Measurements from ENCODE around the gene COL3A1.

The COL3A1 gene

DNA sequence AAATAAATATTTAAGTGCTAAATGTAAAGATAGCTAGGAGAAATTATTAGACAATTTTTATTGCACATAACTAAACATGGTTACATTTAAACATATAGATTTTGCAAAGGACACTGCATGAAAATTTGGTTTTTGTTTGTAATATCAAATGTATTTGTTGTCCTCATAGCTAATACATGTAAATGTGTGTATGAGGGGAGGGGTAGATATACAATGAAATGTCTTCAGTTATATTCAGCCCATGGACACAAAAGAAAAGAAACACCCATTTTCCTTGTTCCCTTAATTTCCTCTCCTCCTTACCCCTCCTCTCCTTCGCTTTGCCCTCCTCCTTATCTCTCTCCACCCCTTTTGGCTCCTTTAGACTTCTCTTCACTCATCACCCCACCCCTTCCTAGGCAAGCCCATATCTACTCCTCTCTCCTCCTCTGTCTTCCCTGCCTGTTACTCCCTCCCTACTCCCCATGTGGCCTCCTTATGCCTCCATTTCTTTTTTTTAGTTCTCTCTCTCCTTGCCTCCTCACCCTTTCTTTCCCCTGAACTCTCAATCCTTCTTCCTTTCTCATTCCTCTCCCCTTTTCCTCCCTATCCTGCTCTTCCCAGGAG lies 1.4 kb downstream of the COL3A1 start:
- no peak for DNase-seq (ENCODE audit: low read depth in 2 of 2)

- DNase-seq (ENCODE audit: low read depth in 2 of 2), result no peak
Measured at GRCh38 chr2:188976545-188977268, 2.5 kb downstream of the COL3A1 start.

DNA sequence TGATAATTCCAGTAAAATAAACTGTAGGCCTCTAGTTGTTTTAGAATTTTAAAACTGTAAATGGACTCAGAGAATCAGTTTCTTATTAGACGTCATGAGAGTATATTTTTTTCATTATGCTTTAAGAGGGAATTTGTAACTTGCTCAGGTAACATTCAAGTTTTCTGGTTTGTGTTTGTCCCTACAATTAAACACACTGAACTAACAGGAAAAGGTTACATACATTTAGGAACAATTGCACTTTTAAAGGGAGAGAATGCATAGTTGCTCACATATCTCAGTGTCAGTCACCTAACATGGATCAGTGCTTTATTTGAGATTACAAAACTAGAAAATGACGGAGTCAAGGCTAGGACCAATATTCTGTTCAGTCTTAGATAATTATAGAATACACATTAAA lies 3.1 kb downstream of the COL3A1 start:
- no peak for DNase-seq (ENCODE audit: low read depth in 2 of 2)

GRCh38 chr2:188978291-188979081 lies 4.3 kb downstream of the COL3A1 start:
- DNase-seq (ENCODE audit: low read depth in 2 of 2), result no peak

DNA sequence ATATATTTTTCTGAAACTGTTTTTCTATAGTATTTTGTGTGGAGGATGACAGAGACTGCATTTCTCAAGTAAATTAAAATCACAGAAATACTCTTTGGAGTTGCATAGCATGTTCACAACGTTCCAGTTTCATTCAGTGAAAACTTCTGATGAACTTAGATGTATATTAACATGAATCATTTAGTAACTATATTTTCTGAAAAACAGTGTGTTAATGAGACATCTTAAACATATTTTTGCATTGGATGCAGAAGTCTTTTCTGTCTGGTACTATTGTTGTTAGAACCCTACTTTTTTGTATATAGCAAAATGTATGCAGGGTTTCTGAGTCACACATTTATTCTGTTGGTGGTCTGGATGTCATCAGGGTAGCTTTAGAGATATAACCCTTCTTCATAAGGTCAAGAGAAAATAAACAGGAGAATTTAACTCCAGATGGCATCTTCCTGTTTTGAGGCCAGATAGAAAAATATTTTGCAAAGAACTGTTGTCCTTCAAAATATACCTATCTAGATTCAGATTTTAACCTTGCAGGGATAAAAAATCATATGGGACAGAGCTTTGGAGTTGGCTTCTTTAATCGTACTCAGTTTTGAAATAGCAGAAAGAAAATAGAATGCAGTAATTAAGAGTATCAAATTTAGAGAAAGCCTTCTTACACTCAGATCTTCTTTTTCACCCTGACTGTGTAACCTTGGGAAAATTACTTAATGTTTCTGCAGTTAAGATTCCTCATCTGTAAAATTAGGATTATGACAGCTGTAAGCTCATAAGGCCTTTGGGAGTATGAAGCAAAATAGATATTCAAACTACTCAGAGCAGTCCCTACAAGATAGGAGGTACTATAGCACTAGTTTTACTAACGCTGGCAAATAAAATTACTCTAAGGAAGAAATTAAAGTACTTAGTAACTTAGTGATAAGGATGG lies 5.3 kb downstream of the COL3A1 start:
- DNase-seq (ENCODE audit: low read depth in 2 of 2), result no peak

GRCh38 chr2:188983427-188984064 lies 9.4 kb downstream of the COL3A1 start:
- no peak for DNase-seq (ENCODE audit: low read depth in 2 of 2)

DNA sequence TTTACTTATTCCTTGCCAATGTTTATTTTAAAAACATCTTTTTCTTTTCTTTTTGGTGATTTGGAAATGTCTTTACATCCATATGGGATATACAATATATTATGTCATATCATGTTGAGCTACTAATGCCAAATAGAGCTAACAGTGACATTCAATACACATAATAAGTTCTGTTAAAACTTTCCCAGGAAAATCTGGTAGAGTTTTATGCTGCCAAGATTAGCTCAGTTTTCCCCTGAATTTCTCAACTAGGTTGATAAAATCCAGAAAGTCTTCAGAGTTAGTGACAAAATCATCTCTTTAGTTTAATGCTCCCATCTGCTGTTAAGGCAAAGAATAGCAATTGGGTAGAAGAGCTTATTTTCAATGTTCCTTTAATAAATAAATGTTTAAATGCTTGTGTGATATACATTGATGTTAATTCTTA lies 9.9 kb downstream of the COL3A1 start:
- no peak for DNase-seq (ENCODE audit: low read depth in 2 of 2)

DNA sequence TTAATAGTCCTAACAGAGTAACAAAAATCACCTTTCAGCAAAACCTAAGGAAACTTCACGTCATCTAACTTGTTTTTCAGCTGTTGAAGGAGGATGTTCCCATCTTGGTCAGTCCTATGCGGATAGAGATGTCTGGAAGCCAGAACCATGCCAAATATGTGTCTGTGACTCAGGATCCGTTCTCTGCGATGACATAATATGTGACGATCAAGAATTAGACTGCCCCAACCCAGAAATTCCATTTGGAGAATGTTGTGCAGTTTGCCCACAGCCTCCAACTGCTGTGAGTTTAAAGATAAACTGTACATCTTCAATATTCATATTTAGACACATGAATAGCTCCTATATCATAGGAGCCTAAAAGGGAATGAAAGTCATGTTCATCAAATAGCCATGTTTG lies 10.5 kb downstream of the COL3A1 start:
- no peak for DNase-seq (ENCODE audit: low read depth in 2 of 2)

DNA sequence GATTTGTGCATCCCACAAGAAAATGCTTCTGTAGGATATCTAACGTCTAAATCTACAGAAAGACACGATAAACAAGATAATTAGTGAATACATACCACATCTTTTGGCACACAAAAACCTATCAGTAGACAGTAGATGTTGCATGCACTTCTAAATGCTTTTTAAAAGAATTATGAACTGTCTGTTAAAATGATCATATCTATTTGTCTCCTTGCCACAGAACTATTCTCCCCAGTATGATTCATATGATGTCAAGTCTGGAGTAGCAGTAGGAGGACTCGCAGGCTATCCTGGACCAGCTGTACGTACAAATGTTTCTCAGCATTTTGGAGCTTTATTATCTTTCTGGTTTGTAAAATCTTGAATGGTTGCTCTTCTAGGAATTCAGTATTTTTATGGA lies 12.7 kb downstream of the COL3A1 start:
- no peak for DNase-seq (ENCODE audit: low read depth in 2 of 2)

- no peak for DNase-seq (ENCODE audit: low read depth in 2 of 2)
Measured at GRCh38 chr2:188993247-188993646, 19.1 kb downstream of the COL3A1 start.

DNA sequence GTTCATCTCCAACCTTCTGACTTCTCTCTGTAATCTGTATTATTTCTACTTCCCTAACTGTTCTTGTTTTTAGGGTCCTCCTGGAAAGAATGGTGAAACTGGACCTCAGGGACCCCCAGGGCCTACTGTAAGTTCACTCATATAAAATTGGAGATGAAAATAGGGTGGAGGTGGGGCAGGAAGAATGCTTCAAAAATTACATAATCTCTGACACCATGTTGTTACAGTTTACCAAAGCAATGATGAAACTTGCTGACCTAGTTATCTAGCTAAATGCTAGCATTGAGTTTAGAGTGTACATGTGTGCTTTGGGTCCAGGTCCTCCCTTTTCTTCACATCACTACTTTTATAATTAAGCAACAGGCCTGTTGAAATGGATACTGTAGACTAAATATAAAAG lies 23.1 kb downstream of the COL3A1 start:
- no peak for DNase-seq (ENCODE audit: low read depth in 2 of 2)

DNA sequence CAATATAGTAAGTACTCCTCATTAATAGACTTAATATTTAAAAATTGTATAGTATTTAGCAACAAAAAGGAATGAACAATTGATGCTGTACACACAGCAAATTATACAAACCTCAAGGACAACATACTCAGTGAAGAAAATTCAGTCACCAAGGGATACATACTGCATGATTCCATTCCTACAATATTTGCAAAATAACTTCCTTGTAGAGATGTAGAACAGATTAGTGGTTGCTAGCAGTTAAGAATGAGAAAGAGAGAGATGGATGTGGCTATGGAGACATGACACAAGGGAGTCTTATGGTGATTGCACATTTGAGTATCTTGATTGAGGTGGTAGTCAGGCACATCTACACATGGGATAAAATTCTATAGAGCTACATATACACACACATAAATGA lies 26.0 kb downstream of the COL3A1 start:
- no peak for DNase-seq (ENCODE audit: low read depth in 2 of 2)

DNA sequence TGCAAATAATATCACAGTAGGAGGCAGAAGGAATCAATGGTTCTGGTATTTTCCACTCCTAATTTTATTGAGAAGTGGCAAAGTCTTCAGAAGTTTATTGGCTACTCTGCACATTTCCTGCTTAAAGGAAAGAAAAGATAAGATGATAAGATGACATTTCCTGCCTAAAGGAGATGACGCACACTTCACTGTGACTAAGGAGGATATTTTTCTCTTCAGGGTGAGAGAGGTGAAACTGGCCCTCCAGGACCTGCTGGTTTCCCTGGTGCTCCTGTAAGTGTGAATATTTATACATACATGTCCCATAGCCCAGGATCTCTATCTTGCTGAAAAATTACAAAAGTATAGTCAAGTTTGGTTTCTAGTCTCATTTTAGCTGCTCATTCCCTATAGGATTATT lies 27.9 kb downstream of the COL3A1 start:
- no peak for DNase-seq (ENCODE audit: low read depth in 2 of 2)

DNA sequence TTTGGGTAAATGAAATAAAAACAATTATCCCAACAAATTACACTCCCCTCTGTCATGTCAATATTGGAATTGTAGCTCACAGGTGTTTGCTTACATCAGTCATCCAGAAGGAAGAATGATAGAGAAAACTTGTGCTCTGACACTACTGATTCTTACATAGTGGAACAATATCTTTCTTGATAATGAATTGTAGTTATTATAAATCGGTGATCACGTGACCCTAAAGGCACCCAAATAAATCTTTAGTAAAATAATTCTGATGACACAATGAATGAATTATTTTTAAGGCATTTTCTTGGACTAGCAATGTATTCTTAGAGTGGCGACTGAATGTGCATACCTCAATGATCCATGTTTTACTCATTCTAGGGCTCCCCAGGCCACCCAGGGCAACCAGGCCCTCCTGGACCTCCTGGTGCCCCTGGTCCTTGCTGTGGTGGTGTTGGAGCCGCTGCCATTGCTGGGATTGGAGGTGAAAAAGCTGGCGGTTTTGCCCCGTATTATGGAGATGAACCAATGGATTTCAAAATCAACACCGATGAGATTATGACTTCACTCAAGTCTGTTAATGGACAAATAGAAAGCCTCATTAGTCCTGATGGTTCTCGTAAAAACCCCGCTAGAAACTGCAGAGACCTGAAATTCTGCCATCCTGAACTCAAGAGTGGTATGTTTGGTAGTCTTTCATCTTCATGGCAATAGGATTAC lies 34.5 kb downstream of the COL3A1 start:
- DNase-seq (ENCODE audit: low read depth in 2 of 2), result no peak

DNA sequence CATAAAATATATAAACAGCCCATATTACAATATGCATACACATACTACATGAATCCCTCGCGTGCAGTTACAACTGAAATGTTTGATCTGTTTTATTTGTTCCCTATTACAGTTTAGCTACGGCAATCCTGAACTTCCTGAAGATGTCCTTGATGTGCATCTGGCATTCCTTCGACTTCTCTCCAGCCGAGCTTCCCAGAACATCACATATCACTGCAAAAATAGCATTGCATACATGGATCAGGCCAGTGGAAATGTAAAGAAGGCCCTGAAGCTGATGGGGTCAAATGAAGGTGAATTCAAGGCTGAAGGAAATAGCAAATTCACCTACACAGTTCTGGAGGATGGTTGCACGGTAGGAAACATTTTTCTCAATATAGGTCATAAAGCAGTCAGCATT lies 36.4 kb downstream of the COL3A1 start:
- DNase-seq (ENCODE audit: low read depth in 2 of 2), result no peak

DNA sequence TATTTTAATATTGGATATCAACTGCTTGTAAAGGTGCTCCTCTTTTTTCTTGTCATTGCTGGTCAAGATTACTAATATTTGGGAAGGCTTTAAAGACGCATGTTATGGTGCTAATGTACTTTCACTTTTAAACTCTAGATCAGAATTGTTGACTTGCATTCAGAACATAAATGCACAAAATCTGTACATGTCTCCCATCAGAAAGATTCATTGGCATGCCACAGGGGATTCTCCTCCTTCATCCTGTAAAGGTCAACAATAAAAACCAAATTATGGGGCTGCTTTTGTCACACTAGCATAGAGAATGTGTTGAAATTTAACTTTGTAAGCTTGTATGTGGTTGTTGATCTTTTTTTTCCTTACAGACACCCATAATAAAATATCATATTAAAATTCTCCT lies 38.2 kb downstream of the COL3A1 start:
- DNase-seq (ENCODE audit: low read depth in 2 of 2), result no peak

- DNase-seq (ENCODE audit: low read depth in 2 of 2), result no peak
Measured at GRCh38 chr2:189013031-189013430, 38.9 kb downstream of the COL3A1 start.

DNA sequence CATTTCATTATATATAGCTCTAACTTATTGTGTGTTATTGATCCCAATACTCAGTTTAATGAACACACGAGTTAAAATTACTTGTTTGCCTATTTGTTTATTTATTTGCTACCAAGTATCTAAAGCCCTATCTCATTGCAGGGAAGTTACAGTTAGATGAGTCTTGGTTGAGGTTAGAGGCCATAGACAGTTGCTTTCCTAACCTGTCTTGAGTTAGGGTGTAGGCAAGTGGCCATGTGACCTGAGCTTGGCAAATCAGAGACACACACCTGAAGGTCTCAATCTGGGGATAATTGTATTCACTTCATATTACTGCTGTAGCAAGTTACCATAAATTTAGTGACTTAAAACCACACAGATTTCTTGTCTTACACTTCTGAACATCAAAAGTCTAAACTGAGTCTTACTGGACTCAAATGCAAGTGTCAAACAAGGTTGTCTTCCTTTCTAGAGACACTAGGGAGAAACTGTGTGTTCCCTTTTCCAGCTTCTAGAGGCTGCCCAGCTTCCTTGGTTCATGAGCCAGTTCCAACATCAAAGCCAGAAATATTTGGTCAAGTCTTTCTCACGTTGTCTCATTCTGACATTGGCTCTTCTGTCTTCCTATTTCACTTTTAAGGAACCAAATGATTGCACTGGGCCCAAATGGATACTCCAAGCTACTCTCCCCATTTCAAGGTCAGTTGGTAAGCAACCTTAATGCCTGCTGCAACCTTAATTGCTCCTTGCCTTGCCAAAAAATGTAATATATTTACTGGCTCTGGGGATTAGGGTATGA lies 39.7 kb downstream of the COL3A1 start:
- no peak for DNase-seq (ENCODE audit: low read depth in 2 of 2)

DNA sequence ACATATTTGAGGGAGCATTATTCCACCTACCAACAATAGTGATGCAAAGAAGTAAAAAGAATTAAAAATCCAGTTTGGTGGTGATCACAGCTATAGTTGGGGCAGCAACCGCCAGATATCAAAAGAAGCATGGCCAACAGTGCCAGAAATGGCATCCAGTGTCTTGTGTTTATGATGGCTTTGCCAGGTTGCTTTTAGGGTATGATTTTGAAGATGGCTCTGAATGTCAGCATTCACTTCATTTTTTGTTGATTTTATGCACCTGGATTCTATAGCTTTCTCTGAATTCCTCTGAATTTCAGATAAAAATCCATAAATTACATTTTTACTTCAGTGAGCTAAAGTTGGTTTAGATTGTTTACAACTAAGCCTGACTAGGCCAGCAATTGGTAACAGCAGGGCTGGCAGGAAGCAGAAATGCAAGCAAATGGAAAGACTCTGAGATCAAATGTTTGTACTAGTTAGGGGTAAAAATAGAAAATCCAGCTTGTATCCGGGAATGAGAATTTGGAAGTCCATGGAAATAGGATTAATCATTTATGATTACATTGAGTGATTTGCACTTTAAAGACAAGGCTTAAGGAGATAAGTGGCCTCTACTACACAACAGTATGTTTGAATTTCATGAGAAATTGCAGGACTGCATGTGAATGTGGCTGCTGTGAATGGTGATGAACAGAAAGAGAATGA lies 40.4 kb downstream of the COL3A1 start:
- no peak for DNase-seq (ENCODE audit: low read depth in 2 of 2)
